ENCODE data around the gene PAX5.
"Not testable (repeated sequence)": the region's sequence is repeated elsewhere in the genome, so short reads cannot be mapped to it uniquely, and the experiment has no call there.

Gene PAX5

GRCh38 chr9:36871606-36872005 lies 162.5 kb downstream of the PAX5 start:
- DNase-seq, result no peak

GRCh38 chr9:36870960-36871359 lies 163.1 kb downstream of the PAX5 start:
- DNase-seq, result peak; percentile 88

- not testable (repeated sequence) for DNase-seq
Measured at GRCh38 chr9:36869605-36870004, 164.5 kb downstream of the PAX5 start.

- peak; percentile 44 for DNase-seq
Measured at GRCh38 chr9:36868586-36869282, 165.3 kb downstream of the PAX5 start.

- peak; percentile 92 for DNase-seq
Measured at GRCh38 chr9:36867672-36868471, 166.2 kb downstream of the PAX5 start.

GRCh38 chr9:36867241-36867640 lies 166.8 kb downstream of the PAX5 start:
- DNase-seq, result peak; percentile 32

- peak; percentile 54 for DNase-seq
Measured at GRCh38 chr9:36866840-36867239, 167.2 kb downstream of the PAX5 start.

- no peak for DNase-seq
Measured at GRCh38 chr9:36865731-36866635, 168.1 kb downstream of the PAX5 start.

- no peak for DNase-seq
Measured at GRCh38 chr9:36864491-36865410, 169.3 kb downstream of the PAX5 start.

- DNase-seq, result peak; percentile 26
Measured at GRCh38 chr9:36862206-36863145, 171.6 kb downstream of the PAX5 start.

- no peak for DNase-seq
Measured at GRCh38 chr9:36861528-36862205, 172.4 kb downstream of the PAX5 start.

- DNase-seq, result no peak
Measured at GRCh38 chr9:36858805-36859375, 175.2 kb downstream of the PAX5 start.

- DNase-seq, result peak; percentile 26
Measured at GRCh38 chr9:36855448-36856315, 178.4 kb downstream of the PAX5 start.

- no peak for DNase-seq
Measured at GRCh38 chr9:36854751-36855150, 179.3 kb downstream of the PAX5 start.

- no peak for DNase-seq
Measured at GRCh38 chr9:36854034-36854433, 180.0 kb downstream of the PAX5 start.

GRCh38 chr9:36853233-36853632 lies 180.8 kb downstream of the PAX5 start:
- no peak for DNase-seq

GRCh38 chr9:36849943-36850342 lies 184.1 kb downstream of the PAX5 start:
- DNase-seq, result no peak

GRCh38 chr9:36848946-36849345 lies 185.1 kb downstream of the PAX5 start:
- DNase-seq, result no peak
